Type B pancreatic cell (in vitro differentiated cells): ENCODE measurements around the gene LDB3. TPM values are rescaled to one million over a fixed set of nuclear protein-coding genes. Genes with fewer than 3 reads are reported as not detected.

Source experiments
- DNase-seq: peaks from one replicate; pipeline ENCODE4 v3.0.0; 2021; ENCODE audit warnings: mixed read lengths; ENCODE audit not compliant: unreplicated experiment; ENCODE audit errors: extremely low spot score
- H3K27ac Mint-ChIP-seq: 2 replicates; pipeline ENCODE4 v1.8.0; 2021; ENCODE audit warnings: mild to moderate bottlenecking, mixed read lengths
- H3K27me3 Mint-ChIP-seq: 2 replicates; pipeline ENCODE4 v1.8.0; 2021; ENCODE audit warnings: mixed read lengths
- H3K36me3 Mint-ChIP-seq: 2 replicates; pipeline ENCODE4 v1.8.0; 2021; ENCODE audit warnings: mixed read lengths
- H3K4me1 Mint-ChIP-seq: one replicate; pipeline ENCODE4 v1.8.0; 2021; ENCODE audit warnings: mixed read lengths; ENCODE audit not compliant: unreplicated experiment
- H3K4me3 Mint-ChIP-seq: 2 replicates; pipeline ENCODE4 v1.8.0; 2021; ENCODE audit warnings: mild to moderate bottlenecking, mixed read lengths
- H3K9me3 Mint-ChIP-seq: 2 replicates; pipeline ENCODE4 v1.8.0; 2021; ENCODE audit warnings: mixed read lengths
- total RNA-seq: library from RNA; stranded (reverse); gene quantifications from 2 replicates; pipeline ENCODE4 v1.2.1, GENCODE V29; 2021; ENCODE audit warnings: low replicate concordance
- TF ChIP-seq, protein P1 (sequence below): fragments of 200-600 bp; sonication (generic); conservative IDR thresholded peaks from 2 replicates; pipeline ENCODE4 v1.5.0; 2021; ENCODE audit warnings: antibody characterized with exemption, mild to moderate bottlenecking

The LDB3 gene
- total RNA-seq, 1 donor from 2014 or later, result 0.85 TPM

- no peak overlapping the region for H3K4me3 Mint-ChIP-seq
- TF ChIP-seq, protein P1, sequence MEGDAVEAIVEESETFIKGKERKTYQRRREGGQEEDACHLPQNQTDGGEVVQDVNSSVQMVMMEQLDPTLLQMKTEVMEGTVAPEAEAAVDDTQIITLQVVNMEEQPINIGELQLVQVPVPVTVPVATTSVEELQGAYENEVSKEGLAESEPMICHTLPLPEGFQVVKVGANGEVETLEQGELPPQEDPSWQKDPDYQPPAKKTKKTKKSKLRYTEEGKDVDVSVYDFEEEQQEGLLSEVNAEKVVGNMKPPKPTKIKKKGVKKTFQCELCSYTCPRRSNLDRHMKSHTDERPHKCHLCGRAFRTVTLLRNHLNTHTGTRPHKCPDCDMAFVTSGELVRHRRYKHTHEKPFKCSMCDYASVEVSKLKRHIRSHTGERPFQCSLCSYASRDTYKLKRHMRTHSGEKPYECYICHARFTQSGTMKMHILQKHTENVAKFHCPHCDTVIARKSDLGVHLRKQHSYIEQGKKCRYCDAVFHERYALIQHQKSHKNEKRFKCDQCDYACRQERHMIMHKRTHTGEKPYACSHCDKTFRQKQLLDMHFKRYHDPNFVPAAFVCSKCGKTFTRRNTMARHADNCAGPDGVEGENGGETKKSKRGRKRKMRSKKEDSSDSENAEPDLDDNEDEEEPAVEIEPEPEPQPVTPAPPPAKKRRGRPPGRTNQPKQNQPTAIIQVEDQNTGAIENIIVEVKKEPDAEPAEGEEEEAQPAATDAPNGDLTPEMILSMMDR, result no peak
- no peaks in the 10 kb centered on the region for H3K27me3 Mint-ChIP-seq
- H3K9me3 Mint-ChIP-seq, result no peaks in the 10 kb centered on the region
- peaks cover 5% of the 10 kb centered on the region for H3K4me1 Mint-ChIP-seq
- H3K36me3 Mint-ChIP-seq, result no peaks in the 10 kb centered on the region
- no peak overlapping the region for H3K27ac Mint-ChIP-seq
- DNase-seq, result no peak
These were observed 9.1 kb upstream of the LDB3 start for GRCh38 chr10:86659161-86659691.

DNA sequence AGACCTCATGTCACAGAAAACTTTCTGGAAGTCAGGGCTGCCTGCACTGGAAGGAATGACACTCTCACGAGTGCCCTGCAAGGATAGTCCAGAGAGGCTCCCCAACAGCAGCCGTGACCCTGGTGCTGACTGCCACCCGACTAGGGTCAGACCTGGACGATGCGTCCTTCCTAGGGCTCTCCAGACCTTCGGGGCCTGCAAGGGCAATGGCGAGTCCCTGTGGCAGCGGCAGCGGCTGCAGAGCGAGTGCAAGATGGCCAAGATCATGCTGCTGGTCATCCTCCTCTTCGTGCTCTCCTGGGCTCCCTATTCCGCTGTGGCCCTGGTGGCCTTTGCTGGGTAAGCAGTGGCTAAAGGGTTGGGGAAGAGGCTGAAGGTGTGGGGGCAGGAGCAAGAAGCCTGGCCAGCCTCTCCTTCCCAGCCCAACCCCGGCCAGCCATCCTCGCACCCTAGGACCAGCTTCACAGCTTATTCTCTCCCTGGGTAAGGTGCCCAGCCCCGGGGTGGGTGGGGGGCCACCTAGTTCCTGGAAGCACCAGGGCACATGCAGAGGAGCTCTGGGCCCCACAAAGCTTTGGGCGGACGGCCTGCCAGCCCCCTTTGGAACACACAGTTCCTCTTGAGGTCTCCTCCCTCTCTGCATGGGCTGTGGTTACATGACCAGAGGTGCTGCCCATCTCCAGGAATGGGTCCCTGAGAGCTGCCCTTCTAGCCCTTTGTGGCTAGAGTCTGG is 8.4 kb upstream of the LDB3 start:
- Mint-ChIP-seq H3K4me3 (no peak overlapping the region), H3K36me3 (no peaks in the 10 kb centered on the region), H3K4me1 (peaks cover 9% of the 10 kb centered on the region), H3K9me3 (no peaks in the 10 kb centered on the region), H3K27ac (no peak overlapping the region), H3K27me3 (no peaks in the 10 kb centered on the region)
- no peak for DNase-seq
- TF ChIP-seq, protein P1, result no peak

DNA sequence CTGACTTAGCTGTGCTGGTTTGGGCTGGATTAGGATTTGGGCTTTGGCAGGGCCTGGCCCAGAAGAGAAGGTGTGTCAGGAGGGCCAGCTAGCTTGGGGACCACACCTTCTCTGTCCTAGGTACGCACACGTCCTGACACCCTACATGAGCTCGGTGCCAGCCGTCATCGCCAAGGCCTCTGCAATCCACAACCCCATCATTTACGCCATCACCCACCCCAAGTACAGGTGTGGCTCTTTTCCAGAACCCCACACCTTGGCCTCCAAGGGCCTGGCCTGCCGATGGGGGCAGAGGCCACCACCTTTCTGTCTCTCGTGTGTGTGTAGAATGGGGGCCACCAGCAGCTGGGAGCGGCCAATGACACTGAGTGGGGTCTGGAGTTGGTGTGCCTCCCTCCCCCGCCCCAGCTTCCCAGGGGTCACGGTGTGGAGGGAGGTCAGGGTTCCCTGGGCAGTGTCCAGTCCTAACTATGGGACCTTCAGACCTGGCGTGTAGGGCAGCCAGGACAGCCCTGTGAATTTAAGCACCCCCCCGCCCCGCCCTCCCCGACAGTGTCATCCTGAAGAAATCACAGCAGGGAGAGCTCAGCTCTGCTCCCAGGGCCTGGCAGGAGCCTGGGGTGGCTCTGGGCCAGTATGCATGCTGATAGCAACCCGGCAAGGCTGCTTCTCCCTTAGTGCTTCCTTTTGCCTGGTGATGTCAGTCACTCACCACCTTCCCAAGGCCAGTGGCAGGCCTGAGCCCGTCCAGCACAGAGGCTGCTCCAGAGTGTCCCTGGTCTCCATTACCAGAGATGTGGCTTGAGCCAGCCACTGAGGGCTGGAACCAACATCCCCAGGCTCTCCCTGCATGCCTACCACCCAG is 6.9 kb upstream of the LDB3 start:
- no peak overlapping the region for H3K4me3 Mint-ChIP-seq
- H3K4me1 Mint-ChIP-seq, result peaks cover 21% of the 10 kb centered on the region
- H3K27me3 Mint-ChIP-seq, result no peaks in the 10 kb centered on the region
- TF ChIP-seq, protein P1, result no peak
- H3K27ac Mint-ChIP-seq, result no peak overlapping the region
- DNase-seq, result no peak
- no peaks in the 10 kb centered on the region for H3K9me3 Mint-ChIP-seq
- no peaks in the 10 kb centered on the region for H3K36me3 Mint-ChIP-seq

GRCh38 chr10:86662186-86663045 is 5.9 kb upstream of the LDB3 start:
- DNase-seq, result no peak
- Mint-ChIP-seq H3K4me1 (peaks cover 22% of the 10 kb centered on the region), H3K36me3 (no peaks in the 10 kb centered on the region), H3K27ac (no peak overlapping the region), H3K9me3 (no peaks in the 10 kb centered on the region), H3K27me3 (no peaks in the 10 kb centered on the region), H3K4me3 (no peak overlapping the region)
- TF ChIP-seq, protein P1, result no peak

- Mint-ChIP-seq H3K27me3 (no peaks in the 10 kb centered on the region), H3K9me3 (no peaks in the 10 kb centered on the region), H3K27ac (no peak overlapping the region), H3K4me3 (no peak overlapping the region), H3K4me1 (peaks cover 23% of the 10 kb centered on the region), H3K36me3 (no peaks in the 10 kb centered on the region)
- DNase-seq, result no peak
- TF ChIP-seq, protein P1, result no peak
These were observed 5.3 kb upstream of the LDB3 start for GRCh38 chr10:86663046-86663345.
